Transverse colon (tissue), 4 donors: Measurements from ENCODE around the gene FFAR3. TPM values are rescaled to one million over a fixed set of nuclear protein-coding genes. Genes with fewer than 3 reads are reported as not detected.

Experiments used
- DNase-seq: peaks from one replicate; pipeline ENCODE4 v3.0.0-alpha.2; 2019
- H3K27ac ChIP-seq, 4 donors: fragments of 200-600 bp; sonication (generic); 2 replicates each; pipeline ENCODE4 v1.5.1; 2016 to 2018; ENCODE audit warnings: inconsistent platforms in 4 of 4
- H3K27me3 ChIP-seq: fragments of 200-600 bp; sonication (generic); 2 replicates; pipeline ENCODE4 v1.5.1; 2017; ENCODE audit warnings: inconsistent platforms
- H3K36me3 ChIP-seq, 4 donors: fragments of 200-600 bp; sonication (generic); 2 replicates each; pipeline ENCODE4 v1.5.1; 2017 to 2019; ENCODE audit warnings: inconsistent platforms in 4 of 4
- H3K4me1 ChIP-seq, 4 donors: fragments of 200-600 bp; sonication (generic); 2 replicates each; pipeline ENCODE4 v1.5.1; 2017 to 2020; ENCODE audit warnings: inconsistent platforms in 4 of 4
- H3K4me3 ChIP-seq, 4 donors: fragments of 200-600 bp; sonication (generic); 1 replicate in 1 of 4; 2 replicates in 3 of 4; pipeline versions ENCODE4 v1.5.1 to v1.6.1; 2017 to 2019; ENCODE audit warnings: inconsistent platforms in 4 of 4
- H3K9me3 ChIP-seq, 2 donors: fragments of 200-600 bp; sonication (generic); 2 replicates each; pipeline ENCODE4 v1.5.1; 2017 to 2019; ENCODE audit warnings: inconsistent platforms in 2 of 2
- CTCF ChIP-seq, 5 experiments: fragments of 200-600 bp in 3 of 5; fragments of 450-650 bp in 2 of 5; sonication (generic) in 3 of 5; IDR thresholded peaks; 1 replicate in 2 of 5; 2 replicates in 3 of 5; pipeline ENCODE4 v1.5.1; 2016 to 2017; ENCODE audit warnings: antibody characterized with exemption in 5 of 5, inconsistent platforms in 3 of 5, mild to moderate bottlenecking in 2 of 5, moderate library complexity in 1 of 5
- EP300 ChIP-seq: sonication (generic); formaldehyde crosslinking; IDR thresholded peaks from one replicate; pipeline ENCODE4 v1.6.1; 2017; ENCODE audit warnings: antibody characterized with exemption, low read depth
- POLR2A ChIP-seq: fragments of 450-650 bp; IDR thresholded peaks from one replicate; pipeline ENCODE4 v1.6.1; 2016; ENCODE audit warnings: antibody characterized with exemption, mild to moderate bottlenecking, moderate library complexity
- POLR2AphosphoS5 ChIP-seq, 3 donors: sonication (generic); formaldehyde crosslinking; IDR thresholded peaks; one replicate each; pipeline ENCODE4 v1.6.1; 2016; ENCODE audit warnings: antibody characterized with exemption in 3 of 3
- WGBS, 2 donors: methylation state at CpG; one replicate each; pipeline ENCODE4 v1.1.5; 2018; ENCODE audit warnings: low coverage in 1 of 2; 5-methylcytosine and 5-hydroxymethylcytosine counted together
- in situ Hi-C, 4 donors: fragments of 200-750 bp; cut with MboI; loops; one replicate each; pipeline versions ENCODE4 v1.15.0 to v1.15.1; 2017; ENCODE audit warnings: low sequenced_read_pairs in 3 of 4, low pct_ligation_motif_present in 1 of 4, low pct_unique_long_range_greater_than_20kb in 1 of 4
- intact Hi-C: fragments of 100-400 bp; cut with DNase I; formaldehyde crosslinking; loops from one replicate; pipeline ENCODE4 v1.15.1; 2023; ENCODE audit warnings: low total_unique reads
- total RNA-seq, 4 donors: library from RNA; depleted of rRNA; stranded (reverse); fragments of >200 nt; gene quantifications; one replicate each; pipeline ENCODE4 v1.1.0, GENCODE V29; 2016

Gene FFAR3, protein sequence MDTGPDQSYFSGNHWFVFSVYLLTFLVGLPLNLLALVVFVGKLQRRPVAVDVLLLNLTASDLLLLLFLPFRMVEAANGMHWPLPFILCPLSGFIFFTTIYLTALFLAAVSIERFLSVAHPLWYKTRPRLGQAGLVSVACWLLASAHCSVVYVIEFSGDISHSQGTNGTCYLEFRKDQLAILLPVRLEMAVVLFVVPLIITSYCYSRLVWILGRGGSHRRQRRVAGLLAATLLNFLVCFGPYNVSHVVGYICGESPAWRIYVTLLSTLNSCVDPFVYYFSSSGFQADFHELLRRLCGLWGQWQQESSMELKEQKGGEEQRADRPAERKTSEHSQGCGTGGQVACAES
- total RNA-seq: under 1 TPM in 1 of 4 donors, not detected in 3; 0.27 TPM

DNA sequence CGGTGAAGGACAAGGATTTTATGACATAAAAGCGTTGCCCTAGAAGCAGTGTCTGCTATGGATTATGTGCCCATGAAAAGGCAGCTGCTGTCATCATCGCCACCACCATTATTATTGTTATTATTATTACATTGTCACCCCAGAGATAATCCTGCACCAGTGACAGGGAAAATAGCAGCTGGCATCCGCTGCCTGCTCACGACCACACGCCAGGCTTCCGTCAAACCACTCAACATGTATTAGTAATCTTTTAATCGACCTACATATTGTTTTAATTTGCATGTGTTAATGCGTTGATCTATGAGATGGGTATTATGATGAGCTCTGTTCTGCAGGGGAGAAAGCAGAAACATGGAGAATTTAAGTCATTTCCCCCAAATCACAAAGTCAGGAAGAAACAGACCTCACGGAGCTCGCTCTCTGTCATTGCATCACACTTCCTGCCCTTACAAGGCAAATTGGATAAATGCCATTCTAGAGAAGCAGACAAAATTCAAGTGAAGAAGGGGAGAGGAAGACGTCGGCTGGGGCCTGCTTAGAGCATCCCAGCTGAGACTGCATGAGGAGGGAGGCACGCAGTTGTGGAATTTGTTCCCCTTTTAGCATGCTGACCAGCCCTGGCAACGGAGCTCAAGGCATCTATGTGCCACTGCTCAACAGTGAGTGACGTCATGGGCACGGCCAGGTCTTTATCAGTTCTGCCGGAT is at the start of gene FFAR3:
Gene FFAR3 (plus strand): TSS at position 594 of the 707 bp plus-strand sequence. CDS start 431 bp downstream, outside the sequence.
- TF ChIP-seq POLR2A: no peak
- no peak within 1 kb of the TSS for H3K4me3 ChIP-seq
- no peak within 1 kb of the TSS for H3K27ac ChIP-seq
- intact Hi-C loops (no loop called here), in situ Hi-C loops (loop anchor here in 3 of 4 donors (10.0 to 25.0 kb wide), 3 partner anchors 104 to 137 kb away; partner anchors contain the start of gene KRTDAP (in 2 of the 3))
- no peak for DNase-seq
- no peaks in the 10 kb centered on the region for H3K36me3 ChIP-seq
- H3K27me3 ChIP-seq: no peaks in the 10 kb centered on the region
- 55 to 75% methylated on average over 4 to 18 of the region's 18 CpGs for WGBS, 2 donors
- H3K4me1 ChIP-seq: no peaks in the 10 kb centered on the region
- no peaks in the 10 kb centered on the region for H3K9me3 ChIP-seq

DNA sequence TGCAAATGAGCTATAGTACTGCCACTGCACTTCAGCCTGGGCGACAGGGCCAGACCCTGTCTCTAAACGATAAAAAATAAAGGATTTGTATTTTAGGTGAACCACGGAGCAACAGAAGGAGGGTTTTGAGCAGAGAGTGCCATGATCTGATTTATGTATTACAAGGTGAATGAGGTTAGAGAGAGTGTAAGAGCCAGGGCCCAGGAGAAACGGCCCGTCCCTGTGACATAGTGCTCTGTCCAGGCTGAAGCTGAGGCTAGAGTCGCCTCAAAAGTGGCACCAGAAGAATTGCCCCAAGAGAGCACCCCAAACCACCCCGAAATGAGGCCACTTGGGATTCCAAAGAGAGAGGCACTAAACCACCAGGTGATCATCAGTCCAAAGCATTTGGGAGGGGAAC is 49.4 kb upstream of the FFAR3 start:
- intact Hi-C loops (no loop called here), in situ Hi-C loops (no loop called here)
- no peaks in the 10 kb centered on the region for H3K36me3 ChIP-seq
- H3K9me3 ChIP-seq: no peaks in the 10 kb centered on the region
- 82 to 84% methylated on average over 6 to 7 of the region's 7 CpGs for WGBS, 2 donors
- TF ChIP-seq EP300 (no peak), POLR2A (no peak), POLR2AphosphoS5 (IDR thresholded peaks at IDR 0.05) (no peak), CTCF (IDR thresholded peaks at IDR 0.05) (no peak)
- no peak overlapping the region for H3K27ac ChIP-seq
- DNase-seq: no peak
- H3K4me1 ChIP-seq: no peaks in the 10 kb centered on the region
- no peaks in the 10 kb centered on the region for H3K27me3 ChIP-seq
- no peak overlapping the region for H3K4me3 ChIP-seq

GRCh38 chr19:35309481-35310279 is 48.6 kb upstream of the FFAR3 start:
- no peak overlapping the region for H3K27ac ChIP-seq
- no peaks in the 10 kb centered on the region for H3K36me3 ChIP-seq
- DNase-seq: no peak
- H3K4me3 ChIP-seq: no peak overlapping the region
- no peaks in the 10 kb centered on the region for H3K4me1 ChIP-seq
- TF ChIP-seq POLR2AphosphoS5 (IDR thresholded peaks at IDR 0.05) (no peak), EP300 (no peak), POLR2A (no peak), CTCF (IDR thresholded peaks at IDR 0.05) (no peak)
- H3K9me3 ChIP-seq: no peaks in the 10 kb centered on the region
- no peaks in the 10 kb centered on the region for H3K27me3 ChIP-seq
- in situ Hi-C loops: no loop called here
- intact Hi-C loops: no loop called here
- WGBS, 2 donors: 43 to 84% methylated on average over 2 to 45 of the region's 47 CpGs

- intact Hi-C loops (no loop called here), in situ Hi-C loops (no loop called here)
- no peaks in the 10 kb centered on the region for H3K9me3 ChIP-seq
- 85% methylated on average over 12 of the region's 12 CpGs; no CpG with 5 or more reads in 1 of the 2 donors for WGBS, 2 donors
- DNase-seq: no peak
- no peaks in the 10 kb centered on the region for H3K27me3 ChIP-seq
- no peaks in the 10 kb centered on the region for H3K36me3 ChIP-seq
- no peak overlapping the region for H3K4me3 ChIP-seq
- H3K4me1 ChIP-seq: no peaks in the 10 kb centered on the region
- no peak overlapping the region for H3K27ac ChIP-seq
- TF ChIP-seq POLR2A (no peak), CTCF (IDR thresholded peaks at IDR 0.05) (no peak), EP300 (no peak), POLR2AphosphoS5 (IDR thresholded peaks at IDR 0.05) (no peak)
Observed at GRCh38 chr19:35310331-35310730, 47.9 kb upstream of the FFAR3 start.
